Ovary (tissue), 3 donors: Measurements from ENCODE around the gene ZNF358.

ENCODE experiments used
- CTCF ChIP-seq, 3 donors: fragments of 450-650 bp in 2 of 3; fragments of 200-600 bp in 1 of 3; IDR thresholded peaks; one replicate each; pipeline versions ENCODE4 v1.5.1 to v1.8.0; 2016 to 2022; ENCODE audit warnings: antibody characterized with exemption in 3 of 3, mild to moderate bottlenecking in 1 of 3
- EP300 ChIP-seq: sonication (generic); formaldehyde crosslinking; IDR thresholded peaks from one replicate; pipeline ENCODE4 v1.6.1; 2017; ENCODE audit warnings: antibody characterized with exemption
- donor health status: DM: no; HTN: no; CAD: no.

- TF ChIP-seq EP300, result no peak
- TF ChIP-seq CTCF (IDR thresholded peaks at IDR 0.05), result no peak
Measured at GRCh38 chr19:7554990-7555864, 39.3 kb downstream of the ZNF358 start.
